Raji (cell line): ENCODE data around the gene RNF41.

Source experiments
- POLR2A ChIP-seq: IDR thresholded peaks from 2 replicates; pipeline ENCODE4 v1.6.1; 2011; ENCODE audit warnings: low read depth, low read length, control low read depth; ENCODE audit not compliant: insufficient read depth

Gene RNF41

GRCh38 chr12:56221757-56222530, at the start of gene RNF41:
RNF41 (minus strand) TSS chr12:56221922; CDS start chr12:56214047, 7,875 bp downstream.
- peak; percentile 97 for TF ChIP-seq POLR2A

DNA sequence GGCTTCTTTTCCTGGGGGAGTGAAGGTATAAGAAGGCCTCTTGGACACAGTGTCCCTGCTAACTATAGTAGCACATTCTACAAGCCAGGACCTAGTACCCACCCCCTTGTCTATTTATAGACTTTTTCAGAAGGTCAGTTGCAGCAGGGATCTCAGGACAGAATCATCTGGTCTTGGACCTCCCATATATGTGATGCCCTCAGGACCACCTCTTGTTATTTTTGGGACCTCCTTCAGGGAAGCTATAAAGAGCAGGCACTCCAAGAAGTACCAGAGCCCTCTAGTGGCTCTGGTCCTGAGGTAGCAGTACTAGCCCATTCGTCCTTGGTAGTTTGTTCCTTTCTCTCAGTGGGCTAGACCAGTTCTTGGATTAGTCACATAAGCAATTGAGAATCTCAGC, 49.3 kb upstream of the RNF41 start:
- TF ChIP-seq POLR2A = no peak

DNA sequence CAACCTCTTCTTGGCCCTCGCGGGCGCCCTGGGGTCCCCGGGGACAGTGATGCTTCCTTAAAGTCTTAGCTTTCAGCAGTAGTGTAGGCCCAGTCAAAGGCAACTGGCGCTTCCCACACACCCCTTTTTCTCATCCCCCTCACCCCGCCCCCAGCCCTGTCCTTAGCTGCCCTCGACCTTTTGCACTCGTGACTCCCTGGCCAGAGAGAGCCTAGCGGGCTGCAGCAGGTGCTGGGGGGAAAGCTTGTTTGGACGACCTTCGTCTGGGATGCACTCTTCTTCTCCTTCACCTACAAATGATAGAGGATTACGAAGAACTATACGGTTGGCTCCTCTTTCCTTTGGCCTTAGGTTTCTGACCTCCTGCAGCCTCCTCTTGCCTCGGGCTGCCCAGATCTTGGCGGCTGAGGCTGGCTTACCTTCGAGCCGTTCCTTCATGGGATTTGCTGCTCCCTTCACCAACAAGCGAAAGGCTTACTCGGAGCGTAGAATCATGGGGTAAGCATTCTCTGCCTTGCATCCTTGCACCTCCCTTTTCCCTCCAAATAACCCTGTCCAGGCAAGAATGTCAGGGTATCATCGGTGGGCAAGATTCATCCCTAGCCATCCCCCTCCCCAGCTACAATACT, 45.8 kb upstream of the RNF41 start:
- TF ChIP-seq POLR2A = no peak

- peak; percentile 92 for TF ChIP-seq POLR2A
Measured at GRCh38 chr12:56266693-56267442, 45.1 kb upstream of the RNF41 start, which contains the start of gene COQ10A. COQ10A (plus strand) TSS chr12:56266942; CDS start chr12:56267119, 177 bp downstream.

DNA sequence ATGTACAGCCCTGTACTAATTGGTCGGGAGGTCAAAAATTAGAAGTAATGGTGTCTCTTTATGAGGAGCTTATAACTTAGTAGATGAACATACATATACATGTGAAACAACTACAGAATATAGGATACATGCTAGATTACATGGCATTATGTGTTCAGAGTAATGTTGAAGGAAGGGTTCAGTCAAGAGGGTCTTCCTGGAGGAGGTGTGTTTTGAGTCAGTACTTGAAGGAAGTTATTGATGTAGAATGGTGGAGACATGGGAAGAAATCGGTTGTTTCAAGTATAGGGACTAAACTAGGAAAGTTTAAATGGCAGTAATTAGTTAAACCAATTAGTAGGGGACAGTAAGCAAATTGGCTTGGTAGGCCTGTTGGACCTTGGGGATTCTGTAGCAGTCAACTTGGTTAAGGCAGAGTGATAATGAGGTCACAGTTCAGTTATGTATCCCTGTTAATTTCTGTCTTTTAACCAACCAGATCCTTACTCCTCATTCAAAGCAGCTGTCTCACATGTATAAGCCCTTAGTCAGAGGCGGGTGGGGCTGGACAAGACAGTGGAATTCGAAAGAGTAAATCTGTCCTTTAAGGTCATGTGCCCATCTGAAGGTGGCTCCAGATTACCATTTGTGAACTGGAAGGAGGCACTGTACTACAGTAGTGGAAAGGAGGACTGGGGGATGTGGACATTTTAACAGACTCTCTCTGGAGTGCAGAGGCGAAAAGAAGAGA, 39.9 kb upstream of the RNF41 start:
- TF ChIP-seq POLR2A = no peak

DNA sequence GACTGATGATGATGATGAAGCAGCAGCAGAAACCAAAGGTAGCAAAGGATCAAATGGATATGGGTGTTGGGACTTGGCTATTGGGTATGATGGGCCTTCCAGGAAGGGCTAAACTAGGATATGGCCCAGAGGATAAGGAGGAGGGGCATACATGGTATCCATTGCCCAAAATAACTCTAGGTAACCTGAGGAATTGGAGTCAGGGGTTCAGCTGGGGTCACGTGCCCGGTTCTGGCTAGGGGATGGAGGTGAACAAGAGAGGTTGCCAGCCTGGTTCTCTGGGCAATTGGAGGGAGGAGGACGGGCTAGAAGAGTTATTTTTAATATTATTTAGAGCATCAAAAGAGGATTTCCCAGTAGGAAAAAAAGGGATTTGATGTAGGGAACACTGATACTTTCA, 39.2 kb upstream of the RNF41 start:
- no peak for TF ChIP-seq POLR2A

- no peak for TF ChIP-seq POLR2A
Measured at GRCh38 chr12:56260380-56260779, 38.7 kb upstream of the RNF41 start.

DNA sequence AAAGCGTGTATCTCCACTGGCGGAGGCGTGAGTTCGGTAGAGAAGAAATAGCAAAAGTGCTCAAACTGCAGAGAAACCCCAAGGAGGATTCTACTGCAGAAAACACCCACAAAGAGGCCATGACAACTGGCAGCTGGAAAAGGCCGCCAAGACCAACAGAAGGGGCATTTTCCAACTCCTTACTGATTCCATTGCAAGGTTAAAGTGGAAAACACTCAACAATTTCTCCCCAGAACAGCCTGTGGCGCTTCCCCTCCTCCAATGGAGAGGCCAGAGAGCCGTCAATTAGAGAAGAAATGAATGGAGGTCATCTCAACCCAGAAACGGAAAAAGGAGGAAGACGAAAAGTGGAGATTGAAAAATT, 37.1 kb upstream of the RNF41 start:
- TF ChIP-seq POLR2A = no peak

DNA sequence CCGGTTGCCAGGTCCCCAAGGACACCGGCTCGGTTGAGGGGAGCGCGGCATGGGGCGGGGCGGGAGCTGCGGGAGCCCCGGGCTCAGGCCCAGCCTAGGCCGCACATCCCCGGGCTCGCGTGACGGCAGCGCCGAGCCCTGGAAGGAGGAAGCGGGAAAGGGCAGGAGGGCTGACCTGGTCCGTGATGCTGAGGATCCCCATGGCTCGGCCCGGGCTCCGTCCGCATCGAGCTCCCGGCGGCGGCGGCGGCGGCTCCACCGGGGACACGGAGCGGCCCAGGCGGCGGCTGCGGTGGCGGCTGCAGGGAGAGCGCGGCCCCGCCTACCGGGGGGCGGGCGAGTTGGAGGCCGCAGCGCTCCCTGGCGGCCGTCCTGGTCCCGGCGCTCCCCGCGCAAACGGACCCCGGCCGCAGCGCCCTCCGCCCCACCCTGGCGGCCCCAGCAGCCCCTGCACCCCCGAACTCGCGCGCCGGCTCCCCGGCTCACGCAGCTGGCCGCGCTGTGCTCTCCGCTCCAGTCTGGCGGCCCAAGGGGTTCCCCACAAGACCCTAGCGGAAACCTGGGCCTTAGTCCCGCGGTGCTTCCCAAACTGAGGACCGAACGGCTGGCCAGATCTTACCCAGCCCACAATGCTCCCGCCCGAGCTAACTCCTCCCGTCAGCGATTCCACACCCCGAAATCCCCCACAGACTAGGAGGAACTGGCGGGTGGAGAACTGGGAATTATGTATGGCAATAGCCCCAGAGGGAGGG, 36.5 kb upstream of the RNF41 start, which contains the start of gene ANKRD52:
Gene ANKRD52, minus strand, starts transcription at position 317 of the 752 bp plus-strand sequence. Its CDS starts 115 bp downstream, at position 202.
- TF ChIP-seq POLR2A = peak; percentile 67

GRCh38 chr12:56257491-56258067, 35.9 kb upstream of the RNF41 start:
- TF ChIP-seq POLR2A = no peak

- TF ChIP-seq POLR2A = no peak
Measured at GRCh38 chr12:56257071-56257470, 35.3 kb upstream of the RNF41 start.

- TF ChIP-seq POLR2A = no peak
Measured at GRCh38 chr12:56256326-56256960, 34.7 kb upstream of the RNF41 start.

- no peak for TF ChIP-seq POLR2A
Measured at GRCh38 chr12:56255671-56256070, 33.9 kb upstream of the RNF41 start.
